Hepatocyte (in vitro differentiated cells): ENCODE results near the gene SSTR1. TPM values are rescaled to one million over a fixed set of nuclear protein-coding genes. Genes with fewer than 3 reads are reported as not detected.

Source experiments
- DNase-seq: peaks from one replicate; pipeline ENCODE4 v3.0.0-alpha.2; 2016; ENCODE audit warnings: low spot score
- H2AFZ ChIP-seq: fragments of 200-600 bp; sonication (generic); 2 replicates; pipeline ENCODE4 v1.6.0; 2016; ENCODE audit warnings: antibody characterized with exemption, mild to moderate bottlenecking
- H3K27ac ChIP-seq: fragments of 200-600 bp; sonication (generic); 2 replicates; pipeline ENCODE4 v1.5.1; 2016; ENCODE audit warnings: mild to moderate bottlenecking
- H3K27me3 ChIP-seq: fragments of 200-600 bp; sonication (generic); 2 replicates; pipeline ENCODE4 v1.6.1; 2016
- H3K36me3 ChIP-seq: fragments of 200-600 bp; sonication (generic); replicated peaks from 2 replicates; pipeline ENCODE4 v1.5.1; 2016; ENCODE audit warnings: low read depth; ENCODE audit not compliant: insufficient read depth
- H3K4me1 ChIP-seq: fragments of 200-600 bp; sonication (generic); 2 replicates; pipeline ENCODE4 v1.5.1; 2016; ENCODE audit warnings: mild to moderate bottlenecking, moderate library complexity; ENCODE audit not compliant: insufficient read depth
- H3K4me2 ChIP-seq: fragments of 200-600 bp; sonication (generic); 2 replicates; pipeline ENCODE4 v1.6.0; 2016
- H3K4me3 ChIP-seq: fragments of 200-600 bp; sonication (generic); 2 replicates; pipeline ENCODE4 v1.5.1; 2016; ENCODE audit warnings: mild to moderate bottlenecking
- H3K79me2 ChIP-seq: fragments of 200-600 bp; sonication (generic); 2 replicates; pipeline ENCODE4 v1.6.0; 2017; ENCODE audit warnings: mild to moderate bottlenecking
- H3K9me2 ChIP-seq: fragments of 200-600 bp; sonication (generic); replicated peaks from 2 replicates; pipeline ENCODE4 v1.6.0; 2017; ENCODE audit warnings: mild to moderate bottlenecking; ENCODE audit not compliant: insufficient read depth
- H3K9me3 ChIP-seq: fragments of 200-600 bp; sonication (generic); 2 replicates; pipeline ENCODE4 v1.5.1; 2016; ENCODE audit warnings: low read depth, mild to moderate bottlenecking
- H4K20me1 ChIP-seq: fragments of 200-600 bp; sonication (generic); 2 replicates; pipeline ENCODE4 v1.6.0; 2016; ENCODE audit warnings: mild to moderate bottlenecking; ENCODE audit not compliant: insufficient read depth, poor library complexity, severe bottlenecking
- EZH2 ChIP-seq: fragments of 200-600 bp; sonication (generic); IDR thresholded peaks from 2 replicates; pipeline ENCODE4 v1.6.1; 2016; ENCODE audit warnings: antibody characterized with exemption, mild to moderate bottlenecking, borderline replicate concordance
- EZH2phosphoT487 ChIP-seq: fragments of 200-600 bp; sonication (generic); IDR thresholded peaks from one replicate; pipeline ENCODE4 v1.6.1; 2018; ENCODE audit warnings: antibody characterized with exemption, mild to moderate bottlenecking, low read depth, moderate library complexity; ENCODE audit not compliant: unreplicated experiment, severe bottlenecking
- WGBS: methylation state at CpG from one replicate; pipeline ENCODE4 v1.1.6; 2016; ENCODE audit warnings: low lambda C conversion rate; ENCODE audit errors: missing lambda C conversion rate; 5-methylcytosine and 5-hydroxymethylcytosine counted together
- polyA plus RNA-seq: library from polyadenylated mRNA; unstranded; fragments of >200 nt; fragmentation: Nextera tagmentation; extraction: Ambion mirVana; gene quantifications from 2 replicates; pipeline ENCODE4 v1.2.1, GENCODE V29; 2016
- total RNA-seq: library from RNA; depleted of rRNA; stranded (reverse); fragments of >200 nt; gene quantifications from 2 replicates; pipeline ENCODE4 v1.2.3, GENCODE V29; 2014
- TF ChIP-seq, protein P1 (sequence below): fragments of 200-600 bp; sonication (generic); IDR thresholded peaks from 2 replicates; pipeline ENCODE4 v1.5.1; 2016; ENCODE audit warnings: antibody characterized with exemption, mild to moderate bottlenecking; ENCODE audit not compliant: poor library complexity

The SSTR1 gene
- total and polyA plus RNA-seq, 2 experiments from 2014 or later, result 6.0 to 7.1 TPM

GRCh38 chr14:38185671-38186070 is 22.0 kb upstream of the SSTR1 start:
- H3K4me1 ChIP-seq, result no peaks in the 10 kb centered on the region
- H2AFZ ChIP-seq, result no peak overlapping the region
- DNase-seq, result no peak
- no peak overlapping the region for H3K4me2 ChIP-seq
- H3K9me2 ChIP-seq, result no peaks in the 10 kb centered on the region
- H3K36me3 ChIP-seq, result no peaks in the 10 kb centered on the region
- H3K4me3 ChIP-seq, result no peak overlapping the region
- H3K9me3 ChIP-seq, result no peaks in the 10 kb centered on the region
- no peaks in the 10 kb centered on the region for H3K79me2 ChIP-seq
- no peak for TF ChIP-seq EZH2phosphoT487
- TF ChIP-seq EZH2, result no peak
- TF ChIP-seq, protein P1, sequence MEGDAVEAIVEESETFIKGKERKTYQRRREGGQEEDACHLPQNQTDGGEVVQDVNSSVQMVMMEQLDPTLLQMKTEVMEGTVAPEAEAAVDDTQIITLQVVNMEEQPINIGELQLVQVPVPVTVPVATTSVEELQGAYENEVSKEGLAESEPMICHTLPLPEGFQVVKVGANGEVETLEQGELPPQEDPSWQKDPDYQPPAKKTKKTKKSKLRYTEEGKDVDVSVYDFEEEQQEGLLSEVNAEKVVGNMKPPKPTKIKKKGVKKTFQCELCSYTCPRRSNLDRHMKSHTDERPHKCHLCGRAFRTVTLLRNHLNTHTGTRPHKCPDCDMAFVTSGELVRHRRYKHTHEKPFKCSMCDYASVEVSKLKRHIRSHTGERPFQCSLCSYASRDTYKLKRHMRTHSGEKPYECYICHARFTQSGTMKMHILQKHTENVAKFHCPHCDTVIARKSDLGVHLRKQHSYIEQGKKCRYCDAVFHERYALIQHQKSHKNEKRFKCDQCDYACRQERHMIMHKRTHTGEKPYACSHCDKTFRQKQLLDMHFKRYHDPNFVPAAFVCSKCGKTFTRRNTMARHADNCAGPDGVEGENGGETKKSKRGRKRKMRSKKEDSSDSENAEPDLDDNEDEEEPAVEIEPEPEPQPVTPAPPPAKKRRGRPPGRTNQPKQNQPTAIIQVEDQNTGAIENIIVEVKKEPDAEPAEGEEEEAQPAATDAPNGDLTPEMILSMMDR, result no peak
- peaks cover 4% of the 10 kb centered on the region for H3K27me3 ChIP-seq
- WGBS, result 81% methylated on average over 1 of the region's 1 CpG
- no peak overlapping the region for H3K27ac ChIP-seq
- no peaks in the 10 kb centered on the region for H4K20me1 ChIP-seq

DNA sequence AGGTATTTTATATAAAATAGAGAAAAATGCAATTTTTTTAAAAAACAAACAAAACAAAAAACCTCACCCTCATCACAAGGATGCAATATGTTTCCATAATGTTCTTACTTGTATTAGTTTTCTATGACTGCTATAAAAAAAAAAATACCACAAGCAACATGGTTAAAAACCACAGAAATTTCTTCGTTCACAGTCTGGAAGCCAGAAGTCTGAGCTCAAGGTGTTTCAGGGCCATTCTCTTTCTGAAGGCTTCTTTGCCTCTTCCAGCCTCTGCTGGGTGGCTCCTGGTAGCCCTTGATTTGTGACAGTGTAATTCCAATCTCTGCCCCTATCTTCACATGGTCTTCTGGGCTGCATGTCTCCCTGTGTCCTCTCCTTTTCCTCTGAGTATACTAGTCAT is 21.5 kb upstream of the SSTR1 start:
- Histone ChIP-seq H4K20me1 (no peaks in the 10 kb centered on the region), H3K79me2 (no peaks in the 10 kb centered on the region), H3K36me3 (no peaks in the 10 kb centered on the region), H3K9me3 (no peaks in the 10 kb centered on the region), H3K4me2 (no peak overlapping the region), H3K27me3 (peaks cover 4% of the 10 kb centered on the region), H2AFZ (no peak overlapping the region), H3K4me1 (no peaks in the 10 kb centered on the region), H3K4me3 (no peak overlapping the region), H3K9me2 (no peaks in the 10 kb centered on the region), H3K27ac (no peak overlapping the region)
- TF ChIP-seq, protein P1, result no peak
- TF ChIP-seq EZH2, result no peak
- TF ChIP-seq EZH2phosphoT487, result no peak
- no peak for DNase-seq
- 84% methylated on average over 1 of the region's 1 CpG for WGBS

DNA sequence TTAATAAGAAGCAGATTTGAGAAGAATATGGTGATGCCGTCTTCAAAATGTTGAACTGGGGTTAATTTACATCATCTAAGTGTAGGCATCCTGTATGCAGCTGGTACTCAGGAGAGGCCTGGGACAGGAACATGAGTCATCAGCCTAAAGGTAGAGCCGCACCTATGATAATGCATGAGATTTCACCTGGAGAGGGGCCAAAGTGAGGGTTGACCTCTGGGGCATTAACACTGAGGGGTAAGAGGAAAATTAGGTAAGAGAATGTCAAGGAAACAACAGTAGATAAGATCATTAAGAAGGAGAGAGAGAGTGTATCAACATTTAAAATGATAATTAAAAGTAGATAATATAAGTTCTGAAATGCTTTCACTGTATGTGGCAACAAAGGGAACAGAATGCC is 20.2 kb upstream of the SSTR1 start:
- Histone ChIP-seq H3K4me1 (no peaks in the 10 kb centered on the region), H3K36me3 (no peaks in the 10 kb centered on the region), H3K27me3 (peaks cover 4% of the 10 kb centered on the region), H3K79me2 (no peaks in the 10 kb centered on the region), H3K9me3 (no peaks in the 10 kb centered on the region), H4K20me1 (no peaks in the 10 kb centered on the region), H3K27ac (no peak overlapping the region), H2AFZ (no peak overlapping the region), H3K9me2 (no peaks in the 10 kb centered on the region), H3K4me2 (no peak overlapping the region), H3K4me3 (no peak overlapping the region)
- no peak for DNase-seq
- 68% methylated on average over 2 of the region's 2 CpGs for WGBS
- TF ChIP-seq EZH2, result no peak
- TF ChIP-seq, protein P1, result no peak
- TF ChIP-seq EZH2phosphoT487, result no peak
